Testis (tissue), 3 donors: ENCODE measurements around the gene FLNB. TPM values are rescaled to one million over a fixed set of nuclear protein-coding genes. Genes with fewer than 3 reads are reported as not detected.

ENCODE experiments used
- DNase-seq: peaks from one replicate; pipeline ENCODE4 v3.0.0-alpha.2; 2019
- H3K27ac ChIP-seq, 2 donors: fragments of 200-600 bp; sonication (generic); one replicate each; pipeline ENCODE4 v1.5.1; 2019
- H3K27me3 ChIP-seq: fragments of 200-600 bp; sonication (generic); one replicate; pipeline ENCODE4 v1.5.1; 2019
- H3K36me3 ChIP-seq: fragments of 200-600 bp; sonication (generic); one replicate; pipeline ENCODE4 v1.5.1; 2017; ENCODE audit warnings: low read depth; ENCODE audit errors: missing control alignments
- H3K4me1 ChIP-seq: fragments of 200-600 bp; sonication (generic); one replicate; pipeline ENCODE4 v1.5.1; 2019
- H3K4me3 ChIP-seq, 2 donors: fragments of 200-600 bp; sonication (generic); one replicate each; pipeline ENCODE4 v1.5.1; 2017 to 2019
- H3K9me3 ChIP-seq: fragments of 200-600 bp; sonication (generic); one replicate; pipeline ENCODE4 v1.5.1; 2017
- CTCF ChIP-seq, 3 experiments: fragments of 450-650 bp in 2 of 3; fragments of 200-600 bp in 1 of 3; sonication (generic) in 1 of 3; IDR thresholded peaks; one replicate each; pipeline ENCODE4 v1.5.1; 2016 to 2019; ENCODE audit warnings: antibody characterized with exemption in 3 of 3, mild to moderate bottlenecking in 2 of 3, moderate library complexity in 1 of 3
- POLR2A ChIP-seq: fragments of 450-650 bp; IDR thresholded peaks from one replicate; pipeline ENCODE4 v1.6.1; 2017; ENCODE audit warnings: antibody characterized with exemption, mild to moderate bottlenecking, moderate library complexity
- WGBS, 2 donors: methylation state at CpG; one replicate each; pipeline ENCODE4 v1.1.5; 2018; 5-methylcytosine and 5-hydroxymethylcytosine counted together
- intact Hi-C: fragments of 100-400 bp; cut with DNase I; formaldehyde crosslinking; loops from one replicate; pipeline ENCODE4 v1.15.1; 2023; ENCODE audit warnings: low total_unique reads
- polyA plus RNA-seq: library from polyadenylated mRNA; stranded (reverse); fragments of 350-450 nt; fragmentation: Illumina TruSeq; extraction: RNeasy Lipid Tissue Mini Kit (QIAGEN cat#74804); gene quantifications from one replicate; pipeline ENCODE4 v1.2.3, GENCODE V29; 2014; ENCODE audit warnings: low read depth, low replicate concordance; ENCODE audit not compliant: insufficient read depth
- total RNA-seq, 2 donors: library from RNA; depleted of rRNA; stranded (reverse); fragments of >200 nt; gene quantifications; one replicate each; pipeline ENCODE4 v1.2.3, GENCODE V29; 2016

Gene FLNB
- total and polyA plus RNA-seq, 3 donors from 2014 or later: 105 to 199 (median 166) TPM

GRCh38 chr3:57978316-57978715 lies 29.9 kb upstream of the FLNB start:
- peaks cover 7% of the 10 kb centered on the region for H3K4me1 ChIP-seq
- H3K27me3 ChIP-seq: no peaks in the 10 kb centered on the region
- H3K4me3 ChIP-seq: no peak overlapping the region
- H3K36me3 ChIP-seq: no peaks in the 10 kb centered on the region
- TF ChIP-seq CTCF (IDR thresholded peaks at IDR 0.05) (no peak), POLR2A (no peak)
- 76 to 78% methylated on average over 8 of the region's 8 CpGs for WGBS, 2 donors
- no peak overlapping the region for H3K27ac ChIP-seq
- no peak for DNase-seq
- no peaks in the 10 kb centered on the region for H3K9me3 ChIP-seq
- intact Hi-C loops: no loop called here

GRCh38 chr3:57980416-57980815 lies 27.8 kb upstream of the FLNB start:
- H3K4me1 ChIP-seq: peaks cover 6% of the 10 kb centered on the region
- H3K27me3 ChIP-seq: no peaks in the 10 kb centered on the region
- H3K27ac ChIP-seq: no peak overlapping the region
- no peak for DNase-seq
- intact Hi-C loops: no loop called here
- no peaks in the 10 kb centered on the region for H3K36me3 ChIP-seq
- H3K4me3 ChIP-seq: no peak overlapping the region
- no peak for TF ChIP-seq POLR2A
- no peak for TF ChIP-seq CTCF (IDR thresholded peaks at IDR 0.05)
- no peaks in the 10 kb centered on the region for H3K9me3 ChIP-seq
- WGBS, 2 donors: 90 to 94% methylated on average over 1 of the region's 1 CpG

DNA sequence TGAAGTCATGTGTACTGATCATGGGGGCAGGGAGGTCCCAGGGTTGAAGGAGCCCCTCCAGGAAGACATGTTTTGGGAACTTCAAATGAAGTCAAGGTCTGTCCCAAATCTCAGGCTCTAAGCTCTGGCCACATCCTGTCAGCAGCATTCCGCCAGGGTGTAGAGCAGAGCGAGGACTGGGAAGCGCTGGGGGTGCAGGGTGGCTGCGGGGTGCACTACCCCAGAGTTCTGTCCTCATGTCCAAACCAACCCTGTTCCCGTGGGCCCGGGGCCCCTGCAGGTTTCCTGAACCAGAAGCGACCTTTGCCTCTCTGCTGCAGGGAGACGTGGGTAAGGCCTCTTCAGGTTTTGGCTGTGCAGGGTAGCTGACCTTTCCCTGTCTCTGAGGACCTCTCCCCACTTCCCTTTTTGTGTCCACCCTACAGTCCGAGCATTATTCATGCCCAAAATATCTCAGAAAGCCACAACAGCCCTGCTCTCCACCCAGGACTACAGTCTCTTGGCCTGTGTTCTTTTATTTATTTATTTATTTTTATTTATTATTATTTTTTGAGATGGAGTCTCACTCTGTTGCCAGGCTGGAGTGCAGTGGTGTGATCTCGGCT lies 26.6 kb upstream of the FLNB start:
- Histone ChIP-seq H3K36me3 (no peaks in the 10 kb centered on the region), H3K4me1 (peaks cover 6% of the 10 kb centered on the region), H3K27ac (no peak overlapping the region), H3K9me3 (no peaks in the 10 kb centered on the region), H3K27me3 (no peaks in the 10 kb centered on the region), H3K4me3 (no peak overlapping the region)
- DNase-seq: no peak
- TF ChIP-seq CTCF (IDR thresholded peaks at IDR 0.05): no peak
- no peak for TF ChIP-seq POLR2A
- WGBS, 2 donors: 79 to 86% methylated on average over 10 of the region's 10 CpGs
- intact Hi-C loops: no loop called here

DNA sequence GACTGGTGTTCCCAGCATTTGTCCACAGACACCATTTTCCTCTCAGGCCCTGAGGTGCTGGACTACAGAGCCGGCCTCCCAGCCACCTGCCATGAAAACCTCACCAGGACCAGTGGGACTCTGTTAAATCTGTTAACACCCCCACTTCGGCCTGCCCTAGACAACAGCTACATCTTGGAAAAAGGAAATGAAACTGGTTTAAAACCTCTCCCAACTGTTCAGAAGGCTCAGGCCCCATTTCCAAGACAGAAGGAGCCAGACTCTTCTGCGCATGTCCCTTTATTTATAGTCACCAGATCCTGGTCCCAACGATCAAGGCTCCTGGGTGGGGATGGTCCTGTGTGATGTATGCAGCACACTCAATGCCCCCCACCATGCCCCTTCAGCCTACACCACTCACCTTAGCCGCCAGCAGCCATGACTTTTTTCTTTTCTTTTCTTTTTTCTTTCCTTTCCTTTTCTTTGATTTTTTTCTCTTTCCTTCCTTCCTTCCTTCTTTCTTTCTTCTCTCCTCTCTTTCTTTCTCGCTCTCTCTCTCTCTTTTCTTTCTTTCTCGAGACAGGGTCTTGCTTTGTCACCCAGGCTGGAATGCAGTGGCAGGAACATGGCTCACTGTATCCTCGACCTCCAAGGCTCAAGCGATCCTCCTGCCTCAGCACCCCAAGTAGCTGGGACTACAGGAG lies 25.5 kb upstream of the FLNB start:
- H3K27ac ChIP-seq: no peak overlapping the region
- WGBS, 2 donors: 91 to 93% methylated on average over 9 of the region's 9 CpGs
- no peaks in the 10 kb centered on the region for H3K9me3 ChIP-seq
- intact Hi-C loops: no loop called here
- TF ChIP-seq POLR2A: no peak
- no peak for TF ChIP-seq CTCF (IDR thresholded peaks at IDR 0.05)
- no peaks in the 10 kb centered on the region for H3K27me3 ChIP-seq
- no peak overlapping the region for H3K4me3 ChIP-seq
- peaks cover 6% of the 10 kb centered on the region for H3K4me1 ChIP-seq
- H3K36me3 ChIP-seq: no peaks in the 10 kb centered on the region
- no peak for DNase-seq
